Lung (tissue), 12 donors: ENCODE measurements around the gene GALNT3. TPM values are rescaled to one million over a fixed set of nuclear protein-coding genes. Genes with fewer than 3 reads are reported as not detected.

Source experiments
- ATAC-seq: fragments of 200-7000 bp; cut with Tn5 transposase; one replicate; pipeline ENCODE4 v1.9.1; 2020; ENCODE audit warnings: moderate number of reproducible peaks; ENCODE audit not compliant: insufficient read depth, low FRiP score
- DNase-seq, 3 donors: peaks; one replicate each; pipeline ENCODE4 v3.0.0-alpha.2; 2013 to 2017
- H3K27ac ChIP-seq, 2 donors: one replicate each; pipeline ENCODE4 v1.5.1; 2013; ENCODE audit warnings: mild to moderate bottlenecking in 2 of 2, moderate library complexity in 2 of 2, control low read depth in 1 of 2, inconsistent platforms in 1 of 2, low read depth in 1 of 2, low read length in 1 of 2
- H3K27me3 ChIP-seq, 3 donors: one replicate each; pipeline ENCODE4 v1.5.1; 2013; ENCODE audit warnings: low read length in 2 of 3; ENCODE audit not compliant: control insufficient read depth in 3 of 3, insufficient read depth in 3 of 3
- H3K36me3 ChIP-seq, 4 donors: one replicate each; pipeline ENCODE4 v1.5.1; 2013; ENCODE audit warnings: low read length in 4 of 4, mild to moderate bottlenecking in 1 of 4, moderate library complexity in 1 of 4; ENCODE audit not compliant: control insufficient read depth in 4 of 4, insufficient read depth in 4 of 4
- H3K4me1 ChIP-seq, 5 donors: one replicate each; pipeline ENCODE4 v1.5.1; 2013; ENCODE audit warnings: low read length in 5 of 5, mild to moderate bottlenecking in 2 of 5, moderate library complexity in 1 of 5; ENCODE audit not compliant: control insufficient read depth in 5 of 5, insufficient read depth in 5 of 5
- H3K4me3 ChIP-seq: one replicate; pipeline ENCODE4 v1.5.1; 2013; ENCODE audit warnings: mild to moderate bottlenecking, control low read depth, moderate library complexity
- H3K9ac ChIP-seq, 2 donors: one replicate each; pipeline ENCODE4 v1.5.1; 2013; ENCODE audit warnings: low read length in 2 of 2, control low read depth in 1 of 2; ENCODE audit not compliant: insufficient read depth in 1 of 2
- H3K9me3 ChIP-seq, 4 donors: one replicate each; pipeline ENCODE4 v1.5.1; 2013; ENCODE audit warnings: low read length in 3 of 4, mild to moderate bottlenecking in 1 of 4, moderate library complexity in 1 of 4; ENCODE audit not compliant: control insufficient read depth in 4 of 4, insufficient read depth in 3 of 4
- CTCF ChIP-seq: IDR thresholded peaks from 2 replicates; pipeline ENCODE4 v1.5.1; 2012; ENCODE audit warnings: mild to moderate bottlenecking; ENCODE audit errors: control extremely low read depth, extremely low read depth
- WGBS, 2 donors: extraction: QIAGEN DNeasy Blood & Tissue Kit; methylation state at CpG; one replicate each; pipeline ENCODE4 v1.1.7; 2013; 5-methylcytosine and 5-hydroxymethylcytosine counted together
- polyA plus RNA-seq, 2 donors: library from polyadenylated mRNA; stranded (reverse); fragments of 200-250 nt; gene quantifications; one replicate each; pipeline ENCODE4 v1.2.1, GENCODE V29; 2013
- total RNA-seq, 2 donors: library from RNA; depleted of rRNA in 1 of 2; stranded (reverse); fragments of >200 nt in 1 of 2; gene quantifications; one replicate each; pipeline ENCODE4 v1.2.1, GENCODE V29; 2014 to 2021
- donor health status: control.
- donor health status: control.
- donor health status: Bipolar disorder and iron deficiency.
- donor health status: healthy.
- donor health status: DM: yes; HTN: yes; CAD: no.

Gene GALNT3
- total and polyA plus RNA-seq, 4 donors, result 15.4 to 41.9 (median 22.8) TPM

GRCh38 chr2:165699946-165700345 is 94.1 kb downstream of the GALNT3 start:
- Histone ChIP-seq H3K9me3 (no peaks in the 10 kb centered on the region), H3K27me3 (peaks cover 0 to 4% (median 3%) of the 10 kb centered on the region in 3 donors), H3K36me3 (no peaks in the 10 kb centered on the region), H3K9ac (no peak overlapping the region), H3K27ac (no peak overlapping the region), H3K4me3 (no peak overlapping the region), H3K4me1 (peaks cover 0 to 5% (median 0%) of the 10 kb centered on the region in 5 donors)
- TF ChIP-seq CTCF, result no peak
- 95 to 96% methylated on average over 2 of the region's 2 CpGs for WGBS, 2 donors
- no peak for ATAC-seq
- no peak for DNase-seq

- Histone ChIP-seq H3K9me3 (no peaks in the 10 kb centered on the region), H3K36me3 (no peaks in the 10 kb centered on the region), H3K4me1 (peaks cover 0 to 5% (median 0%) of the 10 kb centered on the region in 5 donors), H3K27me3 (peaks cover 0 to 4% (median 3%) of the 10 kb centered on the region in 3 donors), H3K4me3 (no peak overlapping the region), H3K9ac (no peak overlapping the region), H3K27ac (no peak overlapping the region)
- 0 to 1% methylated on average over 4 of the region's 4 CpGs for WGBS, 2 donors
- no peak for TF ChIP-seq CTCF
- peak; percentile 48 to 77 (median 68) for DNase-seq
- peak; percentile 64 for ATAC-seq
Observed at GRCh38 chr2:165698444-165698884, 95.6 kb downstream of the GALNT3 start.

GRCh38 chr2:165697748-165698443 is 96.2 kb downstream of the GALNT3 start:
- no peaks in the 10 kb centered on the region for H3K36me3 ChIP-seq
- WGBS, 2 donors, result 94 to 95% methylated on average over 4 of the region's 4 CpGs
- H3K27ac ChIP-seq, result no peak overlapping the region
- no peak overlapping the region for H3K9ac ChIP-seq
- DNase-seq (peak in 1 of 3 donors; percentile 6), ATAC-seq (no peak)
- H3K27me3 ChIP-seq, result peaks cover 0 to 4% (median 3%) of the 10 kb centered on the region in 3 donors
- no peak overlapping the region for H3K4me3 ChIP-seq
- H3K9me3 ChIP-seq, result no peaks in the 10 kb centered on the region
- TF ChIP-seq CTCF, result no peak
- peaks cover 0 to 5% (median 0%) of the 10 kb centered on the region in 5 donors for H3K4me1 ChIP-seq

Other genes starting within 250 kb of the GALNT3 start
- 100 to 1,000 TPM in 1 of 2 donors, 10 to 100 TPM in 1; 22.4 to 146 TPM for gene TTC21B, start 159.5 kb upstream of the GALNT3 start, total RNA-seq
- 1 to 10 TPM; 5.0 to 7.7 TPM for gene TTC21B, start 159.5 kb upstream of the GALNT3 start, polyA plus RNA-seq